GM19452 (cell line): Measurements from ENCODE around the gene HMSD.
A peak's percentile ranks its signal among the peaks of the same experiment; 100 is the strongest.
"Not testable (repeated sequence)": the region's sequence is repeated elsewhere in the genome, so short reads cannot be mapped to it uniquely, and the experiment has no call there.

ENCODE experiments used
- ATAC-seq: cut with Tn5 transposase; IDR thresholded peaks from one replicate; pipeline ENCODE4 v1.9.1; 2021; ENCODE audit not compliant: unreplicated experiment

The HMSD gene

GRCh38 chr18:63949068-63949737 is at the start of gene HMSD:
Gene HMSD, plus strand, starts transcription at chr18:63949301. Its CDS starts 4,155 bp downstream, at chr18:63953456.
- ATAC-seq: peak; percentile 83

DNA sequence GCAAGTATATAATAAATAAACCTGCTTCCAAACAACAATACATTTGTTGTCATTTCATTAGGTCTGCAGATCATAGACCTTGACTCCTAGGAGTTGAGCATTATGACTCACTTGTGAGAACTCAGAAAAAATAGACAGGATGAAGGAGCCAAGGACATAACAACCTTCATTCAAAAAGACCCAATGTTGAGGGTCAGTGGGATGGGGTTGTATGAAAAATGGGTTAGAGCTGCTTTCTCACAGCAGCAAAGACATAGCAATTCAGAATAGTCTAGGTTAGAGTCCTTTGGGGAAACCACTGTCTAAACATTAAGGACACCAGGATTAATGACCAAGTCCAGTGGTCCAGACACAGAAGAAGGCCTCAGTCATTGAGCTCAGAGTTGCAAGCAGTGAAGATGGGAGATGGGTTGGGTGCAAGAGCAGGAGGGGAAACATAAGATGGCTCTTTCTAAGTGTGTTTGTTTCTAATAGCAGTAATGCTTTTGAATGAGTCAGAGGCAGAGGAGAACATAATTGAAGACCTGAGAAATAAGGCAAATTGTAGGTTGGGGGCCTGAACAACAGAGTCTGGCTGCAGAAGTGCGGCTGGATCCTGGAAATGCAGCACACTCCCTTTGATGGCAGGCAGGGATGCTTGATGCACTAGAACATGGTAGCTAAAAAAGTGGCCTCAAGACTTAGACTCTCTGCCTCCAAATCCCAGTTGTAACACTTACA is 45.1 kb upstream of the HMSD start:
- no peak for ATAC-seq

GRCh38 chr18:63904694-63905093 is 44.4 kb upstream of the HMSD start:
- ATAC-seq: no peak

DNA sequence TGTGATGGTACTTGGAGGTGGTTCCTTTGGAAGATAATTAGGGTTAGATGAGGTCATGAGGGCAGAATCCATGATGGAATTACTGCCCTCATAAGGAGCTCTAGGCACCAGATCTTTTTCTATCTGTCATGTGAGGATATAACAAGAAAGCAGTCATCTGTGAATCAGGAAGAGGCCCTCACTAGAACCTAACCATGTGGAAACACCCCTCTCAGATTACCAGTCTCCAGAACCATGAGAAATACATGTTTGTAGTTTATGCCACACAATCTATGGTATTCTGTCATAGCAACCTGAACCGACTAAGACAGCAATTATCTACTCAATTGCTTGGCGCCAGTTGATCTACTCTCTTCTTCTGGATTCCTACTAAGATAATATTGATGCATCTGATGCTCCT is 43.7 kb upstream of the HMSD start:
- ATAC-seq: no peak

- no peak for ATAC-seq
Measured at GRCh38 chr18:63906056-63906455, 43.0 kb upstream of the HMSD start.

- no peak for ATAC-seq
Measured at GRCh38 chr18:63907664-63908063, 41.4 kb upstream of the HMSD start, which contains the start of gene SERPINB10. Gene SERPINB10, plus strand, starts transcription at chr18:63907958. Its CDS starts 7,553 bp downstream, at chr18:63915511.

DNA sequence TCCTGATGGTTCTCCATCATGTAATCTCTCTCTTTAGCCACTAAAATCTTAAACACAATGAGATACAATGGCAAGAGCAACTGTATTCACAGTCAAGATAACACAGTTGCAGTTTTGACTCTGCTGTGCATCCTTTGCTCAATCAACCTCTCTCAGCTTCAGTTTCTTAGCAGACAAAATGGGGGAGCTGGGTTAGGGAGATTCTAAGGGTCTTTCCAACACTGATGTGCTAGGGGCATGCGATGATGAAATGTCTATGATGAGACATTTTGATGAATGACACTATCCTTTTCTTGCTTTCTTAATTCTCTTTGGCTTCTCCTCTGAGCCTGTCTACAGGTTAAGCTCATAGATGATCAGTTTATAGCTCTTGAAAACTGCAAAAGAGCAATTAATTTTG is 40.2 kb upstream of the HMSD start:
- ATAC-seq: no peak

- peak; percentile 66 for ATAC-seq
Measured at GRCh38 chr18:63909870-63910269, 39.2 kb upstream of the HMSD start.

GRCh38 chr18:63917817-63918216 is 31.3 kb upstream of the HMSD start:
- no peak for ATAC-seq

DNA sequence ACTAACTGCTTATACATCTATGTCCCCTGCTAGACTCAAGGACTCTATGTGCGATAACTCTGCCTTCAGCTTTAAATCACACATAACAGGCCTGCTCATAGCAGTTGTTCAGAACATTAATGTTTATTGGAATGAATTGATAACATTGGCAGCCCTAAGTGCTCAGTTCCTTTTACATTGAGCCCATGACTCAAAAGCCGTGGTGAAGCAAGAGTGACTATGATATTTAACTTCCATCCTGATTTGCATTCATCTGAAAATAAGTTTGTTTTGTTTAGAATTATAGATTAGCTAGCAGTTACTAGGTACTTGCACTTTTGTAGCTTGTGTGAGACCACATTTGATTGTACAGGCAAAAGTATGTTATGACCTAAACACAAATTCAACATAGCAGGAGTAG is 27.1 kb upstream of the HMSD start:
- ATAC-seq: no peak

- no peak for ATAC-seq
Measured at GRCh38 chr18:63924551-63924950, 24.6 kb upstream of the HMSD start.

DNA sequence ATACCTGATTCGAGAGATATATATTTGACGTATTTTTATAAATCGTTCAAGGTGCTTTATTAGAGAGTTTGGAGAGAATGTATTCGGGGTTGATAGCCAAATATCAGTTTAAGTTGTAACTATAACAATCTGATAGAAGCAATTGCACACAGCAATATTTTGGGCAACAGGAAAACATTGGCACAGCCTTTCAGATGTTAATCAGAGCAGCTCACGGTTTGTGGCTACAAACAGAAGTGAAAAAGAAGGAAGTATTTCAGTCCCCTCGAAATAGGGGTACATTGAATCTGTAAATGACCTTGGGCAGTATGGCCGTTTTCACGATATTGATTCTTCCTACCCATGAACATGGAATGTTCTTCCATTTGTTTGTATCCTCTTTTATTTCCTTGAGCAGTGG is 20.8 kb upstream of the HMSD start:
- ATAC-seq: no peak

DNA sequence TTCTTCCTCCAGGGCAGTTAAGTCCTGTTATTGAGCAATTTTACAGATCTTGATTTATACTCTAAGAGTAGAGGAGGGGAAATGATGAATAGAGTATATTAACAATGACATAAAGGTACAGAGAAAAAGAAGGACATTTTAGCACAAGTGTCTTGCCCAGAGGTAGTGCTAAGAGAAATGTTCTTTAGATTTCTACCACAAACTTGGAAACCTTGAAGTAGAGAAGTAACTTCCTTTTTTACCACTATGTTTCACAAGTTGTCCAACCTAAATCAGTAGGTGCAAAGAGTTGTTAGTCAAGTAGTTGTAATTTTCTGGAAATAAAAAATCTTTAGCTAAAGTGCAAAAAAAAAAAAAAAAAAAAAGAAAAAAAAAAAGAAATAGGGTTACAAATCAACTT is 19.7 kb upstream of the HMSD start:
- not testable (repeated sequence) for ATAC-seq

DNA sequence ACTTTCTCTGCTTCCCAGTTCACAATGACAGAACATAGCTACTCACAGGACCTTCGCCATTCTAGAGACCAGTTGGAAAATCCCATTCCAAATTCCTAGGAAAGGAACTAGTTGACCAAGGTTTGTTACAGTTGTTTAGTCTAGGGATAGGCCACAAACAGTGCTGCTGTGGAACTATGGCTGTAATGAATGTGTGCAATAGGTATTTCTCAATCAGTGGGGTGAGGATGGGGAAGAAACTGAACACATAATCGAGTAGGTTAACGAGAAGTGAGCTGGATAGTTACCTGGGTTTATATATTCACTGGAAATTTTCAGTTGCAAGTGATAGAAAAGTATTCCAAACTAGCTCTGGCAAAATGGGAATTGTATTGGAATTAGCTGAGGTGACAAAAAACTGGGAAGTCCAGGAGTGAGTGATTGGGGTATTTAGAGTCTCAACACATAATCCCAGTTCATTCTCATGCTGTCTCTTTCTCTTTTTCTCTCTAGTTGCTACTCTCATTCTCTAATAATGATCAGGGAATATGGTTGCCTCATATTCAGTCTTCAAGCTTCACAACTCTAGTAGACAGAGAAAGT is 18.2 kb upstream of the HMSD start:
- no peak for ATAC-seq

GRCh38 chr18:63936156-63936931 is 12.8 kb upstream of the HMSD start:
- peak; percentile 99 for ATAC-seq

DNA sequence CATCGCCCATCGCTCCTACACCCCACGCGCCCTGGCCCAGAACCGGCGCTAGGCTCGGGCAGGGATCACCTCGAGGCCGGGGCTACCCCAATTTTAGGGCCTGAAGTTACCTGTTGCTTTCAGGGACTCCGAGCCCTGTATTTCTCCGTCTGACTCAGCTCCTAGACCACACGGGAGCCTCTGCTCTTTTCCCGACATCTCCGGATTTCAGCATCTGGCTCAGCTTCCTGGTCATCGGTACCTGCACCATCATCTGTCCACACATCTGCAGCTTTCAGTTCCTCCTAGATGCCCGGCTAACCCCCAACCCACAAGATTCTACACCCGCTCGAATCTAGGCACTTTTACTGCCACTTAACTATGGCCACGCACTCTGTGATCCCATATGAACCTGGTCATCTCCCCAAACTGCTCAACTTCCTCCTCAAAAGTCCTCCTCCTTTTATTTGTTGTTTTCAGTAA is 12.1 kb upstream of the HMSD start:
- peak; percentile 19 for ATAC-seq

DNA sequence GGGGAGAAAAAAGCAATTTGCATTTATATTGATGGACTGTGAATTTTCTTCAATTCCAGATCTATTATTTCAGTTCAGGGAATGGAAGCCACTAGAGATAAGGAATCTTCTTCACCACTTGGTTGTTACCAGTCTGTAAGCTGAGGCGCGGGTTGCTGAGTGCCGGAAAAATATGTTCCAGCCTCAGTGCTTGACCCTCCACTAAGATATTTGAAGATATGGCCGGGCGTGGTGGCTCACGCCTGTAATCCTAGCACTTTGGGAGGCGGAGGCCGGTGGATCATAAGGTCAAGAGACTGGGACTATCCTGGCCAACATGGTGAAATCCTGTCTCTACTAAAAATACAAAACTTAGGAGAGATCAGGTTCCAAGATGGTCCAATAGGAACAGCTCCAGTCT is 9.1 kb upstream of the HMSD start:
- ATAC-seq: no peak

DNA sequence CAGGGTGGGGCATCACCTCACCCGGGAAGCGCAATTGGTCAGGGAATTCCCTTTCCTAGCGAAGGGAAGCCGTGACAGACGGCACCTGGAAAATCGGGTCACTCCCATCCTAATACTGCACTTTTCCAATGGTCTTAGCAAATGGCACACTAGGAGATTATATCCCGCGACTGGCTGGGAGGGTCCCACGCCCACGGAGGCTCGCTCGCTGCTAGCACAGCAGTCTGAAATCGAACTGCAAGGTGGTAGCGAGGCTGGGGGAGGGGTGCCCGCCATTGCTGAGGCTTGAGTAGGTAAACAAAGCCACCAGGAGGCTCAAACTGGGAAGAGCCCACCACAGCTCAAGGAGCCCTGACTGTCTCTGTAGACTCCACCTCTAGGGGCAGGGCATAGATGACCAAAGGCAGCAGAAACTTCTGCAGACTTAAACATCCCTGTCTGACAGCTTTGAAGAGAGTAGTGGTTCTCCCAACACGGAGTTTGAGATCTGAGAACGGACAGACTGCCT is 8.5 kb upstream of the HMSD start:
- not testable (repeated sequence) for ATAC-seq

DNA sequence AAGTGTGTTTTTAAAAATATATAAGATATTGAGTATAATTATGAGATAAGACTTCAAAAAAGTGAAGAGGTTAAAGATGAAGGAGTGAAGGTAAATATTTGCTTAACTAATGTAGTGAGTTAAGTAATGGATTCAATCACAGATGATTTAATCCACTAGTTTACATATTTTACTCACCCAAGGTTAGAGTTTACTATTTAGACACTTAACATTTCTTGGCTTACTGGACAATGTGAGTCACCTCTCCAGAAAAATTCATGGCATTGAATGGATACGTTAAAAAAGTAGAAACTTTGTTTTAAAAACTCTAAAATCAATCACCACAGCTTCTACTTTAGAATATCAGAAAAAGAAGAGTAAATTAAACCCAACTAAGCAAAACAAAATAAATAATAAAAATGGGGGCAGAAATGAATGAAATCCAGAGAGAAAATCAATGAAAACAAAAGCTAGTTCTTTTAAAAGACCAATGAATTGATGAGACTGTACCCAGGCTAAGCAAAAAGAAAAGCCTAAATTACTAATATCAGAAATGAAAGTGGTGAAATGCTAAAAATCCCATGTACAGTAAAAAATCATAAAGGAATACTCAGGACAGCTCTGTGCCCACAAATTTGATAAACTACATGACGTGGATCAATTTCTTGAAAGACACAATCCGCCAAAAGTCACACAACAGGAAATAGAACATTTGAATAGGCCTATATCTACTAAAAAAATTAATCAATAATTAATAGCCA is 1.9 kb upstream of the HMSD start:
- no peak for ATAC-seq

- ATAC-seq: peak; percentile 51
Measured at GRCh38 chr18:63951302-63951705, 2.2 kb downstream of the HMSD start.
